Activated CD8-positive, alpha-beta memory T cell treated with anti-CD3 and anti-CD28 coated beads, Interleukin-2, amount 10 ng/mL, durations not matched to agents 7 days and 5 days (primary cell): ENCODE measurements around the gene MOB1A. TPM values are rescaled to one million over a fixed set of nuclear protein-coding genes. Genes with fewer than 3 reads are reported as not detected.

Experiments
- ATAC-seq: fragments of 150-1000 bp; cut with Tn5 transposase; one replicate; pipeline ENCODE4 v1.10.0; 2021; ENCODE audit warnings: moderate library complexity
- CTCF ChIA-PET: fragments of 350-600 bp; sonication (Branson Sonifier 250); formaldehyde crosslinking; loops from one replicate; lab custom pipeline; 2021; ENCODE audit warnings: antibody characterized with exemption; lab: Charles Lee
- DNase-seq: peaks from one replicate; pipeline ENCODE4 v3.0.0-alpha.2; 2020
- H3K27ac Mint-ChIP-seq: one replicate; pipeline ENCODE4 v1.8.0; 2021; ENCODE audit warnings: mild to moderate bottlenecking, mixed read lengths
- H3K27me3 Mint-ChIP-seq: one replicate; pipeline ENCODE4 v1.8.0; 2021; ENCODE audit warnings: mixed read lengths
- H3K36me3 Mint-ChIP-seq: one replicate; pipeline ENCODE4 v1.8.0; 2021; ENCODE audit warnings: mild to moderate bottlenecking, mixed read lengths
- H3K4me1 Mint-ChIP-seq: one replicate; pipeline ENCODE4 v1.8.0; 2021; ENCODE audit warnings: mixed read lengths
- H3K4me3 Mint-ChIP-seq: one replicate; pipeline ENCODE4 v1.8.0; 2021; ENCODE audit warnings: mild to moderate bottlenecking, moderate library complexity, mixed read lengths
- H3K9me3 Mint-ChIP-seq: one replicate; pipeline ENCODE4 v1.8.0; 2022; ENCODE audit warnings: low read depth, mixed read lengths
- total RNA-seq, 2 experiments: library from RNA; stranded (reverse); gene quantifications; one replicate each; pipeline ENCODE4 v1.2.3, GENCODE V29; 2021

Gene MOB1A
- total RNA-seq, 2 experiments from 2014 or later: 183 to 220 TPM

GRCh38 chr2:74212702-74213410 is 34.2 kb upstream of the MOB1A start:
- H3K27ac Mint-ChIP-seq: no peak overlapping the region
- no peaks in the 10 kb centered on the region for H3K9me3 Mint-ChIP-seq
- DNase-seq: no peak
- H3K4me1 Mint-ChIP-seq: peaks cover 17% of the 10 kb centered on the region
- peaks cover 63% of the 10 kb centered on the region for H3K36me3 Mint-ChIP-seq
- ATAC-seq: no peak
- CTCF ChIA-PET: interaction anchor here (0.5 to 1.5 kb wide), 2 partner anchors 13 to 239 kb away, joined by 3 to 7 read pairs; no protein-coding TSS in a partner anchor
- no peak overlapping the region for H3K4me3 Mint-ChIP-seq
- H3K27me3 Mint-ChIP-seq: no peaks in the 10 kb centered on the region

GRCh38 chr2:74206180-74206688 is 27.6 kb upstream of the MOB1A start:
- CTCF ChIA-PET: interaction anchor here (1.1 to 3.2 kb wide), 9 partner anchors 9 to 379 kb away, joined by 3 to 26 read pairs (median 4); partner anchors contain the start of genes BOLA3 and MOB1A
- Mint-ChIP-seq H3K36me3 (peaks cover 68% of the 10 kb centered on the region), H3K27me3 (no peaks in the 10 kb centered on the region), H3K4me1 (peaks cover 73% of the 10 kb centered on the region), H3K4me3 (peak overlapping the region; percentile 65), H3K27ac (peak overlapping the region; percentile 94), H3K9me3 (no peaks in the 10 kb centered on the region)
- ATAC-seq (peak; percentile 86), DNase-seq (peak; percentile 85)

- Mint-ChIP-seq H3K27ac (peak overlapping the region; percentile 94), H3K4me3 (peak overlapping the region; percentile 65), H3K9me3 (no peaks in the 10 kb centered on the region), H3K4me1 (peaks cover 76% of the 10 kb centered on the region), H3K36me3 (peaks cover 68% of the 10 kb centered on the region), H3K27me3 (no peaks in the 10 kb centered on the region)
- DNase-seq (peak; percentile 73), ATAC-seq (peak; percentile 59)
- CTCF ChIA-PET: interaction anchor here (1.1 to 3.2 kb wide), 9 partner anchors 8 to 378 kb away, joined by 3 to 26 read pairs (median 4); partner anchors contain the start of genes BOLA3 and MOB1A
Observed at GRCh38 chr2:74205596-74205995, 26.9 kb upstream of the MOB1A start.

- DNase-seq (no peak), ATAC-seq (no peak)
- CTCF ChIA-PET: interaction anchor here (1.2 to 3.2 kb wide), 6 partner anchors 8 to 378 kb away, joined by 3 to 26 read pairs (median 9); partner anchors contain the start of gene MOB1A
- Mint-ChIP-seq H3K36me3 (peaks cover 69% of the 10 kb centered on the region), H3K27me3 (no peaks in the 10 kb centered on the region), H3K4me1 (peaks cover 79% of the 10 kb centered on the region), H3K27ac (peak overlapping the region; percentile 94), H3K4me3 (peak overlapping the region; percentile 65), H3K9me3 (no peaks in the 10 kb centered on the region)
Observed at GRCh38 chr2:74205113-74205512, 26.4 kb upstream of the MOB1A start.

GRCh38 chr2:74204436-74204835 is 25.8 kb upstream of the MOB1A start:
- H3K4me1 Mint-ChIP-seq: peaks cover 78% of the 10 kb centered on the region
- H3K9me3 Mint-ChIP-seq: no peaks in the 10 kb centered on the region
- H3K36me3 Mint-ChIP-seq: peaks cover 68% of the 10 kb centered on the region
- H3K27ac Mint-ChIP-seq: peak overlapping the region; percentile 94
- peak overlapping the region; percentile 65 for H3K4me3 Mint-ChIP-seq
- H3K27me3 Mint-ChIP-seq: no peaks in the 10 kb centered on the region
- CTCF ChIA-PET: interaction anchor here (1.0 to 3.2 kb wide), 4 partner anchors 13 to 377 kb away, joined by 3 to 26 read pairs (median 6); partner anchors contain the start of gene MOB1A
- ATAC-seq (no peak), DNase-seq (no peak)

- H3K27ac Mint-ChIP-seq: peak overlapping the region; percentile 74
- no peak for ATAC-seq
Observed at GRCh38 chr2:74201596-74201995, 22.9 kb upstream of the MOB1A start.

GRCh38 chr2:74201196-74201595 is 22.5 kb upstream of the MOB1A start:
- peak overlapping the region; percentile 96 for H3K4me3 Mint-ChIP-seq
- peak overlapping the region; percentile 74 for H3K27ac Mint-ChIP-seq
- no peaks in the 10 kb centered on the region for H3K9me3 Mint-ChIP-seq
- peaks cover 49% of the 10 kb centered on the region for H3K36me3 Mint-ChIP-seq
- peaks cover 69% of the 10 kb centered on the region for H3K4me1 Mint-ChIP-seq
- no peak for DNase-seq
- no peaks in the 10 kb centered on the region for H3K27me3 Mint-ChIP-seq
- CTCF ChIA-PET: interaction anchor here (1.2 to 1.8 kb wide), 4 partner anchors 9 to 23 kb away, joined by 3 to 8 read pairs (median 6); partner anchors contain the start of gene MOB1A
- ATAC-seq: no peak

More at GRCh38 chr2:74201596-74201995, 22.9 kb upstream of the MOB1A start:
- Mint-ChIP-seq H3K9me3 (no peaks in the 10 kb centered on the region), H3K27me3 (no peaks in the 10 kb centered on the region), H3K4me3 (peak overlapping the region; percentile 96), H3K36me3 (peaks cover 53% of the 10 kb centered on the region), H3K4me1 (peaks cover 73% of the 10 kb centered on the region)
- CTCF ChIA-PET: interaction anchor here (1.2 to 1.8 kb wide), 4 partner anchors 10 to 24 kb away, joined by 3 to 8 read pairs (median 6); partner anchors contain the start of gene MOB1A
- DNase-seq: no peak

GRCh38 chr2:74199871-74200305 is 21.2 kb upstream of the MOB1A start:
- DNase-seq: no peak
- no peaks in the 10 kb centered on the region for H3K27me3 Mint-ChIP-seq
- H3K9me3 Mint-ChIP-seq: no peaks in the 10 kb centered on the region
- peaks cover 56% of the 10 kb centered on the region for H3K4me1 Mint-ChIP-seq
- peak overlapping the region; percentile 96 for H3K4me3 Mint-ChIP-seq
- CTCF ChIA-PET: interaction anchor here (0.9 to 3.6 kb wide), 8 partner anchors 14 to 258 kb away, joined by 3 to 51 read pairs (median 6); partner anchors contain the start of genes BOLA3, MOB1A and WBP1
- peaks cover 40% of the 10 kb centered on the region for H3K36me3 Mint-ChIP-seq
- H3K27ac Mint-ChIP-seq: peak overlapping the region; percentile 100
- no peak for ATAC-seq

- H3K9me3 Mint-ChIP-seq: no peaks in the 10 kb centered on the region
- H3K4me3 Mint-ChIP-seq: peak overlapping the region; percentile 96
- ATAC-seq (no peak), DNase-seq (no peak)
- peaks cover 50% of the 10 kb centered on the region for H3K4me1 Mint-ChIP-seq
- H3K27me3 Mint-ChIP-seq: no peaks in the 10 kb centered on the region
- CTCF ChIA-PET: interaction anchor here (0.9 to 3.6 kb wide), 10 partner anchors 14 to 371 kb away, joined by 3 to 51 read pairs (median 4); partner anchors contain the start of genes BOLA3, MOB1A and WBP1
- peaks cover 36% of the 10 kb centered on the region for H3K36me3 Mint-ChIP-seq
- peak overlapping the region; percentile 100 for H3K27ac Mint-ChIP-seq
Observed at GRCh38 chr2:74199275-74199701, 20.6 kb upstream of the MOB1A start.

GRCh38 chr2:74198461-74199274 is 20.0 kb upstream of the MOB1A start, which contains the start of gene MTHFD2:
Gene MTHFD2 (plus strand): TSS chr2:74198615. CDS start chr2:74198642, 27 bp downstream.
- peak within 1 kb of the TSS; percentile 96 for H3K4me3 Mint-ChIP-seq
- peaks cover 35% of the 10 kb centered on the region for H3K36me3 Mint-ChIP-seq
- H3K4me1 Mint-ChIP-seq: peaks cover 45% of the 10 kb centered on the region
- peak within 1 kb of the TSS; percentile 100 for H3K27ac Mint-ChIP-seq
- CTCF ChIA-PET: interaction anchor here (0.9 to 3.6 kb wide), 10 partner anchors 15 to 371 kb away, joined by 3 to 51 read pairs (median 4); partner anchors contain the start of genes BOLA3, MOB1A and WBP1
- H3K27me3 Mint-ChIP-seq: no peaks in the 10 kb centered on the region
- no peaks in the 10 kb centered on the region for H3K9me3 Mint-ChIP-seq
- DNase-seq (peak; percentile 97), ATAC-seq (peak; percentile 88)

- Mint-ChIP-seq H3K36me3 (peaks cover 30% of the 10 kb centered on the region), H3K27me3 (no peaks in the 10 kb centered on the region), H3K4me3 (peak overlapping the region; percentile 96), H3K27ac (peak overlapping the region; percentile 100), H3K4me1 (peaks cover 40% of the 10 kb centered on the region), H3K9me3 (no peaks in the 10 kb centered on the region)
- ATAC-seq (no peak), DNase-seq (no peak)
- CTCF ChIA-PET: interaction anchor here (1.1 to 3.6 kb wide), 7 partner anchors 8 to 260 kb away, joined by 3 to 51 read pairs (median 9); partner anchors contain the start of genes BOLA3, MOB1A and WBP1
Observed at GRCh38 chr2:74198023-74198460, 19.4 kb upstream of the MOB1A start.

GRCh38 chr2:74197049-74197448 is 18.4 kb upstream of the MOB1A start:
- peaks cover 31% of the 10 kb centered on the region for H3K4me1 Mint-ChIP-seq

More at GRCh38 chr2:74197049-74197448, 18.4 kb upstream of the MOB1A start:
- Mint-ChIP-seq H3K36me3 (peaks cover 24% of the 10 kb centered on the region), H3K9me3 (no peaks in the 10 kb centered on the region), H3K27me3 (no peaks in the 10 kb centered on the region), H3K4me3 (no peak overlapping the region), H3K27ac (peak overlapping the region; percentile 69)
- ATAC-seq: no peak
- DNase-seq: no peak
- CTCF ChIA-PET: interaction anchor here (1.1 to 3.6 kb wide), 4 partner anchors 9 to 52 kb away, joined by 3 to 51 read pairs (median 8); partner anchors contain the start of gene MOB1A
